GM19193 (cell line): ENCODE results near the gene CCL1.

Experiments
- POLR2A ChIP-seq: IDR thresholded peaks from 4 replicates; pipeline ENCODE4 v1.6.1; 2011; ENCODE audit not compliant: insufficient read depth, insufficient read length; ENCODE audit errors: extremely low read depth

Gene CCL1

GRCh38 chr17:34387566-34387965 lies 24.5 kb upstream of the CCL1 start:
- TF ChIP-seq POLR2A: no peak

DNA sequence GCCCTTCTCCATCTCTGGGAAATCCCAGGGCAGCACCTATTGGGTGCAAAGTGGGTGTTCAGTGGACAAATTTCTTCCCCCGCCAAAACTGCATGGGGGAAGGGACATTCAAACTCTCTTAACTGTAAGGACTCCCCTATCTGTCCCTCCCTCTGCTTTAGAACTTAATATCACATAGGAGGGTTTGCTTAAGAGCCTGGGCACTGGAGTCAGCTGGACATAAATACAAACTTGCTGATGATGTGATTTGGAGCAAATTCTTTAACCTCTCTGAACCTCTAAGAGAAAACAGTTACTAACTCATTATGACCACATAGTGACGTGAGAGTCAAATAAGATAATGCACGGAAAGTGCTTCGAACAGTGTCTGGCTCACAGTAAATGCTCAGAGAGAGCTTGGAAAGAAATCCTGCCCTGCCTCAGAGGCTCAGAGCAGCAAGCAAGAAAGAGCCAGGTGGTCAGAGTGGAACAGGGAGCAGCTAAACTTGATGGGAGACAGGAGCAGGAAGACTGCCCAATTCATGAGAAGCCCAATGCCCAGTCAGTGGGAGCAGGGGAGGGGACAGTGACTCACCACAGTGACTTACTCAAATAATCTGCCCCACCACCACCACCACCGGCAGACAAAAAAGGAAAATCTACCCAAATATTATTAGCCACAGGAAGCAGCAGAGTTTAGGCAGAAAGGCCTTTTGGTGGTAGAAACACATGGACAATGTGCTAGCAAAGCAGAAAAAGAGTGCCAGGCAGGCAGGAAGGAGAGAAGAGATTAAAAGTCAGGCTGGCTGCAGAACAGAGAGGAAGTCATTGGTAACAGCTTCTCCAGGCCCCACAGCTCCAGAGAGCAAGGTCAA lies 23.9 kb upstream of the CCL1 start:
- no peak for TF ChIP-seq POLR2A

DNA sequence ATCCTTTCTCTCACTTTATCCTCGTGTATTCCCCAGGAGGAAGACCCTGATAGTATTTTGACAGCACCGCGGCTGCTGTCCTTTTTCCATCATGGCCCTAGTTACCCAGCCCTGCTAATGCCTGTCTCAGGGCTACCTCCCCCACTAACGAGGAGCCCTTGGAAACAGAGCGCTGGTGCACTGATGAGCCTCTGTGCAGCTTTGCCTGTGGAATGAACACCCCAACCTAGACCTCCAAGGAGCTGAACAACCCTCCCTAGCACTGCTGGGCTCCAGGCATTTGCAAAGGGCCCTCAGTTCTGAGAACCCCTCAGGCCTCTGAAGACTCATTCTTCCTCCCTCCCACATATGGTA lies 23.3 kb upstream of the CCL1 start:
- no peak for TF ChIP-seq POLR2A

- TF ChIP-seq POLR2A: no peak
Measured at GRCh38 chr17:34384822-34385605, 22.0 kb upstream of the CCL1 start.

- no peak for TF ChIP-seq POLR2A
Measured at GRCh38 chr17:34384271-34384670, 21.2 kb upstream of the CCL1 start.

GRCh38 chr17:34383216-34383615 lies 20.2 kb upstream of the CCL1 start:
- TF ChIP-seq POLR2A: no peak

GRCh38 chr17:34382621-34383124 lies 19.6 kb upstream of the CCL1 start:
- no peak for TF ChIP-seq POLR2A

DNA sequence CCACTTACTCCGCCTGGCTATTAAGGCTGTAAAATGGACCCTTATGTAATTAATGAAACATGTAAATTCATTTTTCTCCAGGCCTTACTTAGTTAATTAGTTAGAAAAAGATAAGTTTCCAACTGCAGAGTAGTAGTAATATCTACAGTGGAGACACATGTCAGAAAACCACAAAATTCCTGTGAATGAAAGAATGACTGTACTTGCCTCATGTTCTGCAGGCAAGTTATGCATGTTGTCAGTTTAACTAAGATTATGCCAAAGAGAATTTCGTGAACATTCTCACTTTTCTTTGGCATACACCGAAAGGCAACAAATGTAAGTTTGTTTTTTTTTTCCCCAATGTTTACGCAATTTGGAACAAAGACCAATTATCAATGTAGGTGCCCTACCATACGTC lies 16.8 kb upstream of the CCL1 start:
- no peak for TF ChIP-seq POLR2A

DNA sequence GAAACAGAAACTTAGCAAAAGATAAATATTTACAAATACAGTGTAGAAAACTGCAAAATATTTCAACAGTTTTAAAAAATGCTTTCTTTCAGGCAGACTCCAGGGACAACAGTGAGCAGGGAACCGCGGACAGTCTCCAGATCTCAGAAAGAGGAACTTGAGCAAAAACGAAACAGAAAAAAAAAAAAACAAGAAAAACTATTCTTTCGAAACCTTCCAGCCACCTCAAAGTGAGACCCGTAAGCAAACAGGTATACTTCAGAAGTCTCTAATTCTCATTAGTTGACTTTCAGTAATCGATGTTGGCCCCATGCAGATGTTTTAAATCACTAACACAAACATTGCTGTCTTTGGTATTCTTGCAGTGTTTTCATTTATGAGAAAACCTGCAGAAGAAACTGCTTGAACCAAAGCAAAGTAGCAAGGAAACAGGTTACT lies 15.7 kb upstream of the CCL1 start:
- TF ChIP-seq POLR2A: no peak

DNA sequence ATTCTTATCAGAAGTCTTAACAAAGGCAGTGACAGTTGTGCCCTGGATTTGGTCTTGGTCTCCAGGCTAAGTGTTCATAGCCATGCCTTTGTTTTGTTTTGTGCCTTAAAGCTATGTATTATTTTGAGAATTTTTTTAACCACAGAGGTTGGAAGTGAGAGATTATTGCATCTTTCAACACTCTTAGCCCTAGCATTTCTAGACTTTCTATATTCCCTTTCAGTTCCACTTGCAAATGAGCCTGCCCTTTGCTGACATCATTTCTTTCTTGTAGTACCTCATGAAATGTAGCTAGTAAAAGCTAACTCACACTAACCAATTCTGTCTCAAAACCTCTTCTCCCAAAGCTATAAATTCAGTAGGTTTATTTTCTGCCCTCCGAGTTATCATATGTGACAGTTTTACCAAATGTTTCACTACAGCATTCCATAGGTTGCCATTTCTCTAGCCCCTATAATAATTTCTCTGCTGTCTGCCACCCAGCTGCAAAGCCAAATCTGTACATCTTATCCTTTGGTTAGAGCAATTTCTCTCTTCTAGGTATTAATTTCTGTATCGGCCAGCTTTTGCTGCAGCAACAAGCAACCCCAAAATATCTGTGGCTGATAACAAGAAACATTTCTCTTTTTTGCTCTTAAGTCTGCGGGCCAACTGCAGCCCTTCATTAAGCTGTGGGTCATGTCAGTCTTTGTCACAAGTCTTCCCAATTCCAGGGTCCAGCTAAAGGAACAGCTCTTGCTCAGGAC lies 14.2 kb upstream of the CCL1 start:
- TF ChIP-seq POLR2A: no peak

DNA sequence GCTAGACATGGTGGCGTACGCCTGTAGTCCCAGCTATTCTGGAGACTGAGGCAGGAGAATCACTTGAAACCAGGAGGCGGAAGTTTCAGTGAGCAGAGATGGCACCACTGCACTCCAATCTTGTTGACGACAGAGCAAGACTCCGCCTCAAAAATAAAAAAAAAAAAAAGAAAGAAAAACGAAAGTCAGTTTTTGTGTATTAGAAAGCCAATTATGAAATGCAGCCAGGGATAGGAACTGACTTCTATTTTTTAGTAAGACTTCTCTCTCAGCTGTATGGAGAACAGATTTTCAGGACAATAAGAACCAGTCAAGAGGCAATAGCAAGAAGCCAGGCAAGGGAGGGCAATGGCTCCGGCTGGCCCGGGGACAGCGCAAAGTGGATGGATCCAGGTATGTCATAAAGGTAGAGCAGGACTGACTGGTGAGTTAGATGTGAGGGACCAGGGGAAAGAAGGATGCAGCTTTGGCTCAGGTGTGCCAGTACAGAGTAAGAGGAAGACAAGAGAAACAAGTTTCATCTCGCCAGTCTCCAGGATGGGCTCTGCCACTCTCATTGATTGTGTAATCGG lies 12.5 kb upstream of the CCL1 start:
- no peak for TF ChIP-seq POLR2A

GRCh38 chr17:34374457-34374856 lies 11.4 kb upstream of the CCL1 start:
- TF ChIP-seq POLR2A: no peak

DNA sequence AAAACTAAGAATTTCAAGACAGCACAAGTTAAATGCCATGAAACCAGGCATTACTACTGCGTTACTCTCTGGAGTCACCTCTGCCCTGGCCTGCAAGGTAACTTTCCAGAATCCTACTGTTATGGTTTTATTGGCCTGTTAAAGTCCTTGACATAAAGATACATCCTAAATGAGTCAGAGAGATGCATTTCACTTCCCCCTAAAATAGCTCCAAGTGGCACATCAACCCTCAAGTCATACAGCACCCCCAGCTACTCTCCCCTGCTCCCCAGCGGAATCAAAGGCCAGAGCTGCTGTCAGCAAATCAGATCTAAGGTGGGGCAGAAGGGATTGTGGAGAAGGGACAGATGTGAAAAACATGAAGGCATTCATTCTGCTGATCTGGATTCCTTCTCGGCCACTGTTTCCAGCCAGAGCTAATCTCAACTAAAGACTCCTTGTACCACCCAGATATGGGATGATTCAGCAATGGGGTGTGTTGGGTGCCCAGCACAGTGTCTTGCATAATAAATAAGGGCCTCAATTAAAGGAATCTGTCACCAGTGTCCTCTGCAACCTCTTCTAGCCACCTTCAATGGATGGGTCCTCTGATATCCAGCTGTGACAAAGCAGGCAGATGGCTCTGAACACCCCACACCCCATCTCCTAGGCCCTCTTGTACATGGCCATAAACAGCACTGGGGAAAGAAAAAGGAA lies 8.5 kb upstream of the CCL1 start:
- no peak for TF ChIP-seq POLR2A

- no peak for TF ChIP-seq POLR2A
Measured at GRCh38 chr17:34370997-34371395, 8.0 kb upstream of the CCL1 start.
